ENCODE data around the gene FAM184A. TPM values are rescaled to one million over a fixed set of nuclear protein-coding genes. Genes with fewer than 3 reads are reported as not detected.

The FAM184A gene
- polyA plus RNA-seq, 4 donors, result 1.8 to 16.7 (median 4.3) TPM

Other genes with a start within 250 kb of the FAM184A start
- 10 to 100 TPM; 10.5 to 18.7 (median 13.3) TPM for gene ASF1A, start 184.5 kb downstream of the FAM184A start, polyA plus RNA-seq
- 10 to 100 TPM in 1 of 4 donors, 1 to 10 TPM in 3; 3.1 to 18.9 (median 4.4) TPM for gene MCM9, start 143.5 kb downstream of the FAM184A start, polyA plus RNA-seq

Data from small intestine (tissue), 4 donors.